Stimulated activated CD4-positive, alpha-beta T cell treated with anti-CD3 and anti-CD28 coated beads, Interleukin-1b, Interleukin-23, amount 100 ng/mL, for 1 hour (primary cell): ENCODE measurements around the gene NTHL1.

ENCODE experiments used
- DNase-seq, 2 donors: peaks; one replicate each; pipeline ENCODE4 v3.0.0-alpha.2; 2020; ENCODE audit warnings: low read depth in 2 of 2

Gene NTHL1

DNA sequence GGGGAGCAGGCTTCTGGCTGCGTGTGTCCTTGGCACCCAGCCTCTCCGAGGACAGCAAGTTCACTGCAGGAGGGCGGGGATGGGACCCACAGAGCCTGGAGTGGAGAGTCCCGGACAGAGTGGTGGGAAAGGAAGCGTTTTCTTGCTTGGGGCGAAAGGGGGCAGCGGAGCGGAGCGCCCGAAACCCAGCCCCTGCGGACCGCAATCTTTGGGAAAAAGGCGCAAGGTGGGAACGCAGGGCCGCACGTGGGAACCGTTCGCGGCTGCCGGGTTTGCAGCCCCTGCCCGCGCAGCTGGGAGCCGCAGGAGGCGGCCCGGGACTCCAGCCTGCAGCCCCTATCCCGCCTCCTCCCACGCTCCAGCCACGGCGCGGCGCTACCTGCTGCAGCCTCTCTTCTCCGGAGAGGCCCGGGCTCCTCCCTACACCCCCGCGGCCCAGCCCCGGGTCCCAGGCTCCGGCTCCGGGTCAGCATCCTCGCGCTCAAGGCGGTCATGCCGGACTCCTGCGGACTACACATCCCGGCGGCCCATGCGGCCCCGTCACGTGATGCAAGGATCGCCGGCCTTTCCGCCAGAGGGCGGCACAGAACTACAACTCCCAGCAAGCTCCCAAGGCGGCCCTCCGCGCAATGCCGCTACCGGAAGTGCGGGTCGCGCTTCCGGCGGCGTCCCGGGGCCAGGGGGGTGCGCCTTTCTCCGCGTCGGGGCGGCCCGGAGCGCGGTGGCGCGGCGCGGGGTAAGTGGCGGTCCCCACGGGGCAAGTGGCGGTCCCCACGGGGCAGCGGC is at the start of gene NTHL1, which contains the start of gene TSC2:
Gene NTHL1 (minus strand): TSS at position 505 of the 786 bp plus-strand sequence. CDS start 11 bp downstream, at position 494.
Gene TSC2 (plus strand): TSS at position 656 of the 786 bp plus-strand sequence. CDS start 631 bp downstream, outside the sequence.
- DNase-seq: peak; percentile 75 to 79

DNA sequence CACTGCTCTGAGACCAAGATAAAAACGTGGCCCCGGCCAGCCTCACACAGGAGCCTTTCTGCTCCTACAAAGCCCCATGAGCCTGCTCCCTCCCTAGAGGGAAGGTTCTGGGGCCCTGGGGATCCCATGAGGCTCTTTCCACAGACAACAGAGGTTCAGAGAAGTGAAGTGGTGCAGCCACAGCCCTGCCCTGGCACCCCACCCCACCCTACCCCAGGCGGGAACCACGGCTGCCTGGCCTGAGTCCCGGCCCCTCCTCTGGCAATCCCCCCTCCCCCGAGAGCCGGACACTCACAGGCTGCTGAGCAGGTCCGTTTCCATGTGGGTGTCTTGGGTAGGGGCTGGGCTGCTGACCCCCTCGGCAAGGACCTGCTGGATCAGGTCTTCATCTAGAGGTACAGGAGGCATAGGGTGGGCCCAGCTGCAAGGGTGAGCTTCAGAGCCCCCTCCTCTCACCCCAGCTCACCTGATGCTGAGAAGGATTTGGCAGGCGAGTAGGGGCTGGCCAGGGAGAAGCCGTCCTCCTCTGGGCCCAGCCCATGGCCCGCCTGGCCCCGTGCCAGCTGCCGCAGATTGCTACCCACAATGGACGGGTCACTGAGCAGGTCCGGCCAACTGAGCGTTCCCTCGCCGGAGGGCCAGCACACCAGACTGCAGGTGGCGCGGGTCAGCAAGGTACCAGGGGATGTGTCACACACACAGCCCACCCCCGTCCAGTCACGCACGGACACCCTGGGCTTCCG is 49.4 kb upstream of the NTHL1 start:
- no peak for DNase-seq

DNA sequence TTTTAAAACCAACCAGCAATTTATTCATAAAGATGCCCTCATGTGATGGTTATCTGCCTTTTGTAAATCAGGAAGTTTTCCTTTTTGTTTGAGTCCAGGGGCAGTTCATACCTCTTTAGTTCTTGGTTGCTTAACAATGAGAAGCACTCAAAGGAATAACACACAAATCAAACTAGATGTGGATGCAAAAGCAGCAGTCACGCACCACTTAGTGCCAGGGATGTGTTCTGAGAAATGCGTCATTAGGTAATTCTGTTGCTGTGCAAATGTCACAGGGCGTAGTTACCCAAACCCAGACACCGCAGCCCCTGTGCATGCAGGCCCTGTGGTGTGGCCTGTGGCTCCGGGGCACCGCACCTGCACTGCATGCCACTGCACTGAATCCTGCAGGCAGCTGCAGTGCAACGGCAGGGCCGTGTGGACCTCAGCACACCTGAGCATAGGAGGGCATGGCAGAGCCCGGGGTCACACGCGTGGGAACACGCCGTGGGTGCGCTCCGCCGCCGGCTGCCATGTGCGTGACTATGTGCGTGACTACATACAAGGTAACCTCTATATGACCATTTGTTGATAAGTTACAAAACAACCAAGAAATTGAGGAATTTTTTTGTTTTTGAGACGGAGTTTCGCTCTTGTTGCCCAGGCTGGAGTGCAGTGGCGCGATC is 48.4 kb upstream of the NTHL1 start:
- DNase-seq: no peak

DNA sequence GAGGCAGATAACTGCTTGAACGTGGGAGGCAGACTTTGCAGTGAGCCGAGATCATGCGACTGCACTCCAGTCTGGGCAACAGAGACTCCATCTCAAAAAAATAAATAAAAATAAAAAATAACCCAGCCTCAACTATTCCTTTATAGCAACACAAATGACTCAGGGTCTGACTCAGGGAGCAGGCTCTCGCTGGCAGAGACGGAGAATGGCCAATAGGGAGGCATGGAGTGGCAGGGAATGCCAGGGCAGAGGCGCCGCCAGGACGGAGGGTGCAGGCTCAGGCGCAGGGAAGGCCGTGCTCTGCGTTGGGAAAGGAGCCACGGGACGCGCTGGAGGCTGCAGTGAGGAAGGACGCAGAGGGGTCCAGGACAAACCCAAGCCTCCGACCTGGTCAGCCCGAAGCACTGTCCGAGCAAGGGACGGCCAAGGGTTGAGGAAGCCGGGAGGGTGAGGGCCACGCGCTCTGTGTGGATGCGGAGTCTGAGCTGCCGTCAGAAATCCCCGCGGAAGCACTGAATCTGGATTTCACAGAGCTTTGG is 47.8 kb upstream of the NTHL1 start:
- DNase-seq: no peak

DNA sequence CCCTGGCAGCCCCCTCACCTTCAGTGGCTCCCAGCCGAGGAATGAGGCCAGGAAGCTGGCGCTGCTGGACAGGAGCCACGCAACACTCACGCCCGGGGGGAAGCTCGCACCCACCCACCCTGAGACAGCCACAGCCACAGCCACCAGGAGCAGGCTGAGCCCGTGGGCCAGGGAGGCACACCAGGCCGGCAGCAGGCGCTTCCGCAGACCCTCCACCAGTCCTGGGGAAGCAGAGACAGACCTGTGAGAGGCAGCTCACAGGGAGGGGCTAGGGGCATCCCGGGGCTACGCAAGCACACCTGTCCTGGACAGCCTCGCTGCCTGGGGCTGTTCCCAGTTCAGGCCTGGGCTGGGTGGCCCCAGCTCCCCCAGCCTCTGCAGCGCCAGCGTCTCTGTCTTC is 46.2 kb upstream of the NTHL1 start:
- no peak for DNase-seq

DNA sequence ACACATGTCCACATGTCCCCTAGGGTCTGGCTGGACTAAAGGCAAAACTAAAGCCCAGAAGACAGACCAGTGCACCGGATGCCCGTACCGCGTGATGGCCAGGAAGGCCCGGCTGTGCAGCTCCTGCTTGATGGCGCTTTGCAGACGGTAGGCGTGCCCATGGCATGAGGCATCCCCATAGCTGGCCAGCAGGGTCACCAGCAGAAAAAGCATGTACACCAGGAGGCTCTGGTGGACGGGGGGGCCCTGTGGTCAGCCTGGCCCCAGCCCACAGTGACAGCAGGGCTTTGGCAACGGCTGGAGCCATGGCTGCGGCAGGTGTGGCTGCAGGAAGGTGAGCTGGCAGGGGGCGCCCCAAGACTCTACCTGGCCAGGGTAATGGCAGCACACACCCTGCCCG is 45.2 kb upstream of the NTHL1 start:
- no peak for DNase-seq

DNA sequence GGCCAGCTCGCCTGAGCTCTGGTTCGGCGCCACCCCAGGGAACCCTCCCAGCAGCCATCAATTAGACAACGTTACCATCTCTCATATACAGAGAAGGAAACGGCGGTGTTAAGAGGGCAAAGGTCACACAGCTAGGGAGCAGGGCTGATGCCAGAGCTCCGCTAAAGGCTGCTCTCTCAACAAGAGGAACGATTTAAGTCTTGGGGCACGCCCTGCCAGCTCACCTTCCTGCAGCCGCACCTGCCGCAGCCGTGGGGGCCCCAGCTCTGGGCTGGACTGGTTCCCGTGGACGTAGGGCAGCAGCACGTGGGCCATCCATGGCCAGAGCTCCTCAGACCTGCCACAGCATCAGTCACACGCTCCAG is 44.6 kb upstream of the NTHL1 start:
- no peak for DNase-seq

DNA sequence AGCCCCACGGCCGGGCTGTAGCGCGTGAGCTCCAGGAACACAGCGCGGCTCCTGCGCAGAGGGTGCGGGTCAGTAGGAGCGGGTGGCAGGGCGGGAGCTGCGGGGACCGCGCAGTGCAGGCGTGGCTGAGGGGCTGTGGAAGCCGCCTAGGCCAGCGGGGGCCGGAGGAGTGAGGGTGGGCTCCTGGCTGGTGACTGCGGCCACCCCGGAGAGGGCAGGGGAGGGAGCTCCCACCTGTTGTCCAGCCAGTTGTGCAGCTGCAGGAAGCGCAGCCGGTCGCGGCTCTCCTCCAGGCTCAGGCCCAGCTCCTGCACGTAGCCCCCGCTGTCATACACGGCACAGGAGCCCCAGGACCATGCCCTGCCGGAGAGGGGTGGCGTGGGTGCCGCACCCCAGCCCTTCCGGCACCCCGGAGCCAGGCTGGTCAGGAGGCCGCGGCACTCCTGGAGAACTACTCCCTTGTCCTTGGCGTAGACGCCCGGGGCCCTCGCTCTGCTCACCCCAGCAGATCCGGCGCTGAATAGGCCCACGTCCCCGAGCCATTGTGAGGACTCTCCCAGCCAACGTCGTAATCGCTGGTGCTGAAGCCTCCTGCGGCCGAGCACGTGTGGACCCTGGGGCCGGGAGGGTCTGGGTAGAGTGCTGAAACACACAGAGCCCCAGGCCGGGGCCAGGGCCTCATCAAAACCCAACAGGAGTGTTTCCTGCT is 44.1 kb upstream of the NTHL1 start:
- DNase-seq: no peak

DNA sequence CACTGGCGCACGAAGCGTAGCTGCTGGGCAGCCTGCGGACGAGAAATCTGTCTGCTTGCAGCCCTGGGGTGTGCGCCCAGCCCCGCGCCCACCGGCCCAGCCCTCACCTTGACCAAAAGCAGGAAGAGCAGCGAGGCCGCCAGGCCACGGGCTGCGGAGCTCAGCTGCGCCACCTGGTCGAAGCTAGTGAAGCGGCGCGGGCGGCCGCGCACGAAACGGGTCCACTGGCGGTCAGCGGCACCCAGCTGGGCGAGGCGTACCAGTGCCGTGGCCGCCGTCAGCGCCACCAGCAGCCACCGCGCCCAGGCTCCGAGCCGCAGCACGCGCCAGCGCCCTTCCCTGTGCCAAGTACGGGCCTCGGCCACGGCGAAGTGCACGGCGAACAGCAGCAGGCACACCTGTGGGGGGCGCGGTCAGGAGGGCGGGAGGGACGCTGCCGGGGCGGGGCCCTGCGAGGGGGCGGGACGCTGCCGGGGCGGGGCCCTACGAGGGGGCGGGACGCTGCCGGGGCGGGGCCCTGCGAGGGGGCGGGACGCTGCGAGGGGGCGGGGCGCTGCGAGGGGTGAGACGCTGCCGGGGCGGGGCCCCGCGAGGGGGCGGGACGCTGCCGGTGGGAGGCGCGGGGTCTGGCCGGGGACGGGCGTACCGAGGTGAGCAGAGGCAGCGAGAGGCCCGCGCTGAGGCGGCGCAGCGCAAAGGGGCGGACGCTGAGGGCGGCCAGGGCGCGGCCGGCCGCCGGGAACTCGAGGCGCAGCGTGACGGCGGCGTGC is 43.3 kb upstream of the NTHL1 start:
- no peak for DNase-seq

DNA sequence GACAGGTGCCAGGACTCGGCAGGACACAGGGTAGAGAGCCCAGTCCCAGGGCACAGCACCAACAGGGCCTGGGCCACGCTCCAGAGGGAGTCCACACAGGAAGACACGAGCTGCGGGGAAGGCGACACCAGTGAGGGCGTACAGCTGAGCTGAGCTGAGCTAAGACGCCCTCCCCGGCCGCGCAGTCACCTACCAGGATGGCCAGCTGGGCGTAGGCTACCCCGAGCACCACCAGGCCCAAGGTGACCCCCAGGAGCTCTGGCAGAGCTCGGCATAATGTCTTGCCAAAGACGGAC is 42.8 kb upstream of the NTHL1 start:
- DNase-seq: no peak

DNA sequence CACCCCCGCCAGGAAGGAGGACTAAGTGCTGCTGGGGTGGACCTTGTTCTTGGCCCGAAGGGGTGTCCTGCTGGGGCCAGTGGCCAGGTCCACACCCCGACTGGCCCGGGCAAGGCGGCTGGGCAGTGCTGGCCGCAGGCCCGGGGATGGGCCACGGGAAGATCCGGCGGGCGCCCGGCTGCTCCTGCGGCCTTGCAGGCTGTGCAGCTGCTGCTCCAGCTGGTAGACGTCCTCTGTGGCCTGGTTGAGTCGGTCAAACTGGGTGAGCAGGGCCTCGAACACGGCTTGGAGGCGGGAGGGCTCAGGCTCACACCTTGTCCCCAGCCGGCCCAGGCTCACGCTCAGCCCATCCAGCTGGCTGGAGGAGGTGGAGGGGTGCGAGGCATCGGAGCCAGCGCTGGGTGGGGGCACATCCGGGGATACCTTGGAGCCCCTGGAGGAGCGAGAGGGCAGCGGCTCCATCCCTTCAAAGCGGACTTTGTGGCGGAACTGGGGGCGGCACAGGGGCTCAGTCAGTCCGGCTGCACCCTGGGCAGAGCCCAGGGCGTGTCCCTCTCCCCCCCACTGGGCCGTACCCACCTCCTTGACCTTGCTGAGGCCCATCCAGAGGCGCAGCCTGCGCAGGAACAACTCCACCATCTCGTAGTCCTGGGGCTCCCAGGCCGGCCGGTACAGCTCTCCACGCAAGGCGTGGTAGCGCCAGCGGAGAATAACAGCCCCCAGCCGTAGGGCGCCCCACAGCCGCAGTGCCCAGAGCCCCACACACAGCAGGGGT is 42.3 kb upstream of the NTHL1 start:
- no peak for DNase-seq

DNA sequence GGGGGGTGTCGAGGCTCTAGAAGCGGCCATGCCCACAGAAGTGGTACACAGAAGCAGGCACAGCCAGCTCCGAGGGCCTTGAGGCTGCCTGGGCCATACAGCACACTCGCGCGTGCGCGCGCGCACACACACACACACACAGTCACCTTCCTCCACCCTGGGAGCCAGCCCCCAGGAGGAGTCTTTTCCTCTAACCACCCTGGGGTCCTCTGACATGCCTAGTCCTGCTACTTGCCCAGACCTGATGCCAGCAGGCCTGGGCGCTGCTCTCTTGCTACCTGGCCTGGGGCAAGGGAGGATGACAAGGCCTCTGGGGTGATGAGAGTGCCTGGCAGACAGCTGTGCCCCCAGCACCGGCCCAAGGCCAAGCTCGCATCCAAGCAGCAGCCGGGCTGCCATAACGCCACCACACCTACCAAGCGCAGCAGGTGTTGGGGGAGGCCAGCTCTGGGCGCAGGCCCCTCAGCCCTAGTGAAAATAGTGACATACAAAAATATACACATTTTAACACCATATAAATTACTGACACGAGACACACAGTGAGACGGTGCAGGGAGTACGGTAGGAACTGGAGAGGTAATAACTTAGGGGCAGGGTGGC is 41.2 kb upstream of the NTHL1 start:
- DNase-seq: no peak

DNA sequence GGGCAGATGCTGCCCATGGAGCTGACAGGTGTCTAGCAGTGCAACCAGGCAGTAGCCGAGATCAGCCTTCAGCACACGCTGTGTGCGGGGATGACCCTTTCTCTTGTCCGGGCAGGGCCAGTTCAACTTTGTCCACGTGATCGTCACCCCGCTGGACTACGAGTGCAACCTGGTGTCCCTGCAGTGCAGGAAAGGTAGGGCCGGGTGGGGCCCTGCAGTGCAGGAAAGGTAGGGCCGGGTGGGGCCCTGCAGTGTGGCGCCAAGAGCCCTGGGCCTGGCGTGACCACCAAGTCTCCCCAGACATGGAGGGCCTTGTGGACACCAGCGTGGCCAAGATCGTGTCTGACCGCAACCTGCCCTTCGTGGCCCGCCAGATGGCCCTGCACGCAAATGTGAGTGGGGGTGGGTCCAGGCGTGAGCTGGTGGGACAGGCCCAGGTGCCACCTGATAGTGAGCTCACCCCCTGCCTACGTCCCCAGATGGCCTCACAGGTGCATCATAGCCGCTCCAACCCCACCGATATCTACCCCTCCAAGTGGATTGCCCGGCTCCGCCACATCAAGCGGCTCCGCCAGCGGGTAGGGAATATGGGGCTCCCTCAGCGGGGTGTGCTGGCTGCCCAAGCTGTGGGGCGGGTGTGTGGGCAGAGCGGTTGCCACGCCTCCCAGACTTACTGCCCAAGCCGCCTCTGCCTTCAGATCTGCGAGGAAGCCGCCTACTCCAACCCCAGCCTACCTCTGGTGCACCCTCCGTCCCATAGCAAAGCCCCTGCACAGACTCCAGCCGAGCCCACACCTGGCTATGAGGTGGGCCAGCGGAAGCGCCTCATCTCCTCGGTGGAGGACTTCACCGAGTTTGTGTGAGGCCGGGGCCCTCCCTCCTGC is 40.4 kb upstream of the NTHL1 start:
- DNase-seq: no peak

DNA sequence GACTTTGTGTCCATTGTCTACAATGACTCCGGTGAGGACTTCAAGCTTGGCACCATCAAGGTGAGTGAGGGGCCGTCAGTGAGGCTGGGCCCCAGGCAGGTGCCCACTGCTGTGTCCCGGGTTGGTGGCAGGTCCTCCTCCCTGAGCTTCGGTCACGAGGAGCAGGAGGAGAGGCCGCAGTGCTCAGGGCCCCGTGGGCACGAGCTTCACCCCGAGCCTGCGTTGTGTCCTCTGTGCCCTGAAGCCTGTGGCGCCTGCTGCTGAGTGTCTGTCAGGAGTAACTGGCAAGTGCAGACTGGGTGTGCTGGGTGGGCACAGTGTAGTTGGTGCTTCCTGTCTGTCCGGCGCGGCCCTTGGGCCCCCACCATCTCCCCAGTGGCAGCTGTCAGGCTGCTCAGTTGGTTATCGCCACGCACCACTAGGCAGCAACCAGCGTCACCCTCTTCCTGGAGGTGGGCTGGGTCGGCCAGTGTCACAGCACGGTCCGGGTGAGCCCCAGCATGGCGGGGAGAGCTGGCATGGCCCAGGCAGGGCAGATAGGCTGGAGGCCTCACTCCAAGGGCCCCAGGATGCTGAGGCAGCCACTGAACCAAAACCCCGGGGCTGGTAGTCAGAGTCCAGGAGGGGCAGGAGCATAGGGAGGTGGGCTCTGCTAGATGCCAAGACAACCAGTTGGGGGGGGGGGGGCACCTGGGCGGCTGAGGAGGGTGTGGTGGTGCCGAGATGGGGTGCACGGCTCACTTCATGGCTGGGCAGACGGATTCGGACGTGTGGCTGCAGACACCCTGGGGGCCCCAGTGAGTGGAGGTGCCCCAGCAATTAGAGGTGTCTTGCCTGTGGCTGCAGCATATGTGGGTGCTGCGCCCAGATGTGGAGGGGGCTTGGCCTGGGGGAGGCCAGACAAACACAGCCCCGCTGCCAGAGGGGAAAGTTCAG is 39.4 kb upstream of the NTHL1 start:
- no peak for DNase-seq

DNA sequence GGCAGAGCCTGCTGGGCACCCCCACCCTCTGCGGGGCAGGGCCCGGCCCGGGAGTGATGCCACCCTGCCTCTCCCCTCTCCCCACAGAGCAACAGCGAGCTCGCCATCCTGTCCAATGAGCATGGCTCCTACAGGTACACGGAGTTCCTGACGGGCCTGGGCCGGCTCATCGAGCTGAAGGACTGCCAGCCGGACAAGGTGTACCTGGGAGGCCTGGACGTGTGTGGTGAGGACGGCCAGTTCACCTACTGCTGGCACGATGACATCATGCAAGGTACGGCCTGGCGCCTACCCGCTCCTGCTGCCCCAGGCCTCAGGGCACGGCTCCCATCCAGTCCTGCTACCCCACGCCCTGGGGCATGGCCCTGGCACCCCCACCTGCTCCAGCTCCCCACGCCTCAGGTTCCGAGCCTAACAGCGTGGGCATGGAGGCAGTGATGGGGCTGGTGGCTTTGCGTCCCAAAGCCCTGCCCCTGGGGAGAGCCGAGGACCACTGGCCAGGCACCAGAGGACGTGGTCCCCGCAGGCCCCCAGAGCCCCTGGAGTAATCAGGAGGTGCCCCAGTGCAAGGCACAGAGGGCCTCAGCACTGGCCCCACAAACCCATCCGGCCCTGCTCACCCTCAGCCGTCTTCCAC is 38.6 kb upstream of the NTHL1 start:
- DNase-seq: no peak

DNA sequence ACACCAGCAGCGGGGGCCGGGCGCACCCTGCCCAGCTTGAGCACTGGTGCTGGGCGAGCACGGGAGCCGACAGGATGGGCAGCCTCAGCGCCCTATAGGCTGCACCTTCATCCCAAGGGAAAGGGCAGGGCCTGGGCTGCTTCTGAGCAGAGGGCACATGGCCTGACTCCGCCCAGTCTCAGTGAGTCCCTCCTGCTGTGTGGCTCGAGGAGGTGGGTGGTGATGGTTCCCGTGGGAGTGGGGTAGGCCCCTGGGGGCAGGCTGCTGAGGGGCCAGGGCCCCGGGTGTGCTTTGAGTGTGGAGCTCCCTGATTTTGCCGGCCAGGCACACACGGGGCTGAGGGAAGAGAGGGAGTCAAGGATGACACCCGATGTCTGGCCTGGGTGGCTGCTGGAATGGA is 38.0 kb upstream of the NTHL1 start:
- DNase-seq: no peak

DNA sequence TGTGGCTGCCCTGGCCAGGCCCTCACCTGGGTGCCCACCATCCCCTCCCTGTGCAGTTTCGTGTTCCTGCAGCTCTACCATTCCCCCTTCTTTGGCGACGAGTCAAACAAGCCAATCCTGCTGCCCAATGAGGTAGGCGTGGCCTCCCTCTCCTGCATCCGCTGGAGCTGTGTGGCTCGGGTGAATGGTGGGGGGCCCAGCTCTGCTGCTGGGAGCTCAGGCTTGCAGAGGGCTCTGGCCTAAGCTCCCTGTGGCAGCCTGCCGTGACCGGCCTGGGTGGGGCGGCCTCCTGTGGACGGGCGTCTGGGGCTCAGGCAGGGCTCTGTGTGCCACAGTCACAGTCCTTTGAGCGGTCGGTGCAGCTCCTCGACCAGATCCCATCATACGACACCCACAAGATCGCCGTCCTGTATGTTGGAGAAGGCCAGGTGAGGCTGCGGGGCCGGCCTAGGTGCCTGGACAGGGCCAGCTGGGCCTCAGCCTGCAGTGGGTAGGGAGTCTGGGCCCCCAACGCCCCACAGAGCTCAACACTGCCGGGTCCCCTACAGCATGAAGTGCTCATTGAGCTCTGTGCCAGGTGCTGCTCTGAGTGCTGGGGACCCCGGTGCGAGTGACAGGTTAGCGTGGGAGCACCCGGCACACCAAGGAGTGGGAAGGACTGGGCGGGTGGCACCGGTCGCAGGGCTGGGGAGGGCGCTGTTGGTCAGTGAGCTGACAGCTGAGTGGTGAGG is 37.4 kb upstream of the NTHL1 start:
- no peak for DNase-seq
